Measurements from ENCODE around the gene SRSF4.
A peak's percentile ranks its signal among the peaks of the same experiment; 100 is the strongest.

DNA sequence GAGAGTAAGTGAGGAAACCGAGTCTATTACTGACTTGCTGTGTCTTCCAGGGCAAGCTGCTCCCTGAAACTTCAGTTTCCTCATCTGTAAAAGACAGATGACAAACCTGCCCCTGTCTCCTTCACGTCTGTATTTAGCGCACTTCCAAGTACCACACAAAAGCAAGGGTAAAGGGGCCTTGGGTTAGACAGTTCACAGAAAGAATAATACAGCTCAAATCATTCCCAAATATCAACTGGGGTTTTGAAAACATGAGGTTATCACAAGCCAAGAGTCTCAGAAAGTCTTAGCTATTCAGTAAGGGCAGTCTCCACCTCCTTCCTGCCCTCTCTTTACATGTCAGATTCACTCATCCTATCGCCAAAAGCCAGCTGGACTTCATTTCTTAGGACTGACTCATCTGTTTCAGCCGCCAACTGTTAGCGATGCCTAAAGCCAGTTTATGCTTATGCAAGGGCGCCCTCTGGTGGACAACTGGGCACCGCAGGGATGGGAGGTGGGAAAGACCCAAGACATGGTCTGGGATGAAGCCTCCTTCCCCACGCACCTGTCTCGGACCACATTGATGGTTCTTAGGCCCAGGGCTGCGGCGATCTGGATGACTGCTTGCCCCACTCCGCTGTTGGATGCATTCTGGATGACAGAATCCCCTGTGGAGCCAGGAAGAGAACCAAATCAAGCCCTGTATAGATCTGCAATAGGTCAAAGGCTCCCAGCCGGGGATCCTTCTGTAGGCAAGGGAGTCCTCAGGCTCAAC lies 21.1 kb upstream of the SRSF4 start:
- TF ChIP-seq, protein P1, sequence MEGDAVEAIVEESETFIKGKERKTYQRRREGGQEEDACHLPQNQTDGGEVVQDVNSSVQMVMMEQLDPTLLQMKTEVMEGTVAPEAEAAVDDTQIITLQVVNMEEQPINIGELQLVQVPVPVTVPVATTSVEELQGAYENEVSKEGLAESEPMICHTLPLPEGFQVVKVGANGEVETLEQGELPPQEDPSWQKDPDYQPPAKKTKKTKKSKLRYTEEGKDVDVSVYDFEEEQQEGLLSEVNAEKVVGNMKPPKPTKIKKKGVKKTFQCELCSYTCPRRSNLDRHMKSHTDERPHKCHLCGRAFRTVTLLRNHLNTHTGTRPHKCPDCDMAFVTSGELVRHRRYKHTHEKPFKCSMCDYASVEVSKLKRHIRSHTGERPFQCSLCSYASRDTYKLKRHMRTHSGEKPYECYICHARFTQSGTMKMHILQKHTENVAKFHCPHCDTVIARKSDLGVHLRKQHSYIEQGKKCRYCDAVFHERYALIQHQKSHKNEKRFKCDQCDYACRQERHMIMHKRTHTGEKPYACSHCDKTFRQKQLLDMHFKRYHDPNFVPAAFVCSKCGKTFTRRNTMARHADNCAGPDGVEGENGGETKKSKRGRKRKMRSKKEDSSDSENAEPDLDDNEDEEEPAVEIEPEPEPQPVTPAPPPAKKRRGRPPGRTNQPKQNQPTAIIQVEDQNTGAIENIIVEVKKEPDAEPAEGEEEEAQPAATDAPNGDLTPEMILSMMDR (IDR thresholded peaks at IDR 0.05) = peak; percentile 96 to 99 (median 99)
- peak; percentile 30 to 96 for TF ChIP-seq POLR2AphosphoS5 (IDR thresholded peaks at IDR 0.05; ENCODE audit: insufficient read depth in 1 of 2, low read depth in 1 of 2)
- TF ChIP-seq POLR2A (IDR thresholded peaks at IDR 0.05) = no peak

All from vagina (tissue), 2 donors.